Adrenal gland (tissue), 5 donors: Measurements from ENCODE around the gene SMARCAD1.

Experiments used
- POLR2A ChIP-seq, 2 donors: fragments of 450-650 bp; IDR thresholded peaks; one replicate each; pipeline ENCODE4 v1.6.1; 2017; ENCODE audit warnings: antibody characterized with exemption in 2 of 2, mild to moderate bottlenecking in 2 of 2, moderate library complexity in 1 of 2
- TF ChIP-seq, protein P1 (sequence below), 6 experiments: fragments of 450-650 bp in 4 of 6; fragments of 200-600 bp in 2 of 6; sonication (generic) in 1 of 6; IDR thresholded peaks; 1 replicate in 5 of 6; 2 replicates in 1 of 6; pipeline versions ENCODE4 v1.5.1 to v1.8.0; 2016 to 2021; ENCODE audit warnings: antibody characterized with exemption in 6 of 6, mild to moderate bottlenecking in 2 of 6, moderate library complexity in 1 of 6
- donor health status: DM: no; HTN: no; CAD: no.

DNA sequence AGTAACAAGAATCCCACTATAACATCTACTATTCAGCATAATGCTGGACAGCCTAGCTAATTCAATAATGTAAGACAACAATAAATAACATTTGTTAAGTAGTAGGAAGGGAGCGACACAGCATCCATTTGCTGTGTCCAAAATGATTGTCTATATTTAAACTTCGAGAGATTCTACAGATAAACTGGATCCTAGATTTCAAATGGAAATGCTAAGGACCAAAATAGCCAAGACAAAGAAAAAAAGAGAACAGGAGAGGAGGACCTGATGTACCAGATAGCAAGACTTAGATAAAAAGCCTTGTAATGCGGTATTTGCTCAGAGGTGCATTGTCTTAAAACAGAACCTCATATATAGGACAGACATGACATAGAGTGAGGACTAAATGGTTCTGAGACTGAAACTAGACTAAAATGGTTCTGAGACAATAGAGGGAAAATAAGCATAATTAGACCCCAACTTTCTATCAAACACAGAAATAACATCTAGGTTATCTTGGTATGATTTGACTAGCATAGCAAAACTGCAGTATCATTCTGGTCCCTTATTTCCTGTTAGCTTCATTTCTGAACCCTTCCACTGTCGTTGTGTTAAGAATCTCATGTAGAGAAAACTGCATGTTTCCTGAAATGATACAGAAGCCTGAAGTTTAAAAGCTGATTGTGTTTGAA lies 131.2 kb downstream of the SMARCAD1 start:
- TF ChIP-seq, protein P1, sequence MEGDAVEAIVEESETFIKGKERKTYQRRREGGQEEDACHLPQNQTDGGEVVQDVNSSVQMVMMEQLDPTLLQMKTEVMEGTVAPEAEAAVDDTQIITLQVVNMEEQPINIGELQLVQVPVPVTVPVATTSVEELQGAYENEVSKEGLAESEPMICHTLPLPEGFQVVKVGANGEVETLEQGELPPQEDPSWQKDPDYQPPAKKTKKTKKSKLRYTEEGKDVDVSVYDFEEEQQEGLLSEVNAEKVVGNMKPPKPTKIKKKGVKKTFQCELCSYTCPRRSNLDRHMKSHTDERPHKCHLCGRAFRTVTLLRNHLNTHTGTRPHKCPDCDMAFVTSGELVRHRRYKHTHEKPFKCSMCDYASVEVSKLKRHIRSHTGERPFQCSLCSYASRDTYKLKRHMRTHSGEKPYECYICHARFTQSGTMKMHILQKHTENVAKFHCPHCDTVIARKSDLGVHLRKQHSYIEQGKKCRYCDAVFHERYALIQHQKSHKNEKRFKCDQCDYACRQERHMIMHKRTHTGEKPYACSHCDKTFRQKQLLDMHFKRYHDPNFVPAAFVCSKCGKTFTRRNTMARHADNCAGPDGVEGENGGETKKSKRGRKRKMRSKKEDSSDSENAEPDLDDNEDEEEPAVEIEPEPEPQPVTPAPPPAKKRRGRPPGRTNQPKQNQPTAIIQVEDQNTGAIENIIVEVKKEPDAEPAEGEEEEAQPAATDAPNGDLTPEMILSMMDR (IDR thresholded peaks at IDR 0.05) = no peak
- no peak for TF ChIP-seq POLR2A (IDR thresholded peaks at IDR 0.05)
